HepG2 (cell line): ENCODE data around the gene CPSF7. TPM values are rescaled to one million over a fixed set of nuclear protein-coding genes. Genes with fewer than 3 reads are reported as not detected.
A peak's percentile ranks its signal among the peaks of the same experiment; 100 is the strongest.

Source experiments
- ATAD3A ChIP-seq: sonication (generic); formaldehyde crosslinking; IDR thresholded peaks from 2 replicates; pipeline ENCODE4 v1.4.0; 2020; ENCODE audit warnings: missing genetic modification reagents
- CENPT ChIP-seq: sonication (generic); formaldehyde crosslinking; IDR thresholded peaks from 2 replicates; pipeline ENCODE4 v1.8.0; 2022; ENCODE audit warnings: low read depth, mild to moderate bottlenecking, moderate library complexity, missing genetic modification reagents
- HOMEZ ChIP-seq: IDR thresholded peaks from 2 replicates; pipeline ENCODE4 v1.6.1; 2016; ENCODE audit warnings: low read depth
- MAZ ChIP-seq, 2 experiments: sonication (generic) in 1 of 2; formaldehyde crosslinking in 1 of 2; IDR thresholded peaks; 2 replicates each; pipeline versions ENCODE4 v1.5.0 to v1.6.1; 2012 to 2020; ENCODE audit warnings: low read depth in 2 of 2, mild to moderate bottlenecking in 2 of 2, borderline replicate concordance in 1 of 2, improper control_type of control experiment in 1 of 2, low read length in 1 of 2, missing genetic modification reagents in 1 of 2, moderate library complexity in 1 of 2
- NRL ChIP-seq: sonication (generic); formaldehyde crosslinking; IDR thresholded peaks from 2 replicates; pipeline ENCODE4 v1.5.0; 2020; ENCODE audit warnings: missing genetic modification reagents, mild to moderate bottlenecking, moderate library complexity, borderline replicate concordance
- SIN3A ChIP-seq: IDR thresholded peaks from 2 replicates; pipeline ENCODE4 v1.6.1; 2011; ENCODE audit warnings: low read depth, mild to moderate bottlenecking, control low read depth, low read length, borderline replicate concordance
- SNAPC2 ChIP-seq: sonication (generic); formaldehyde crosslinking; IDR thresholded peaks from 2 replicates; pipeline ENCODE4 v1.8.1; 2022; ENCODE audit warnings: mild to moderate bottlenecking, missing genetic modification reagents
- ZBED4 ChIP-seq: sonication (generic); formaldehyde crosslinking; IDR thresholded peaks from 2 replicates; pipeline ENCODE4 v1.4.0; 2020; ENCODE audit warnings: missing genetic modification reagents, borderline replicate concordance
- ZBTB38 ChIP-seq: sonication (generic); formaldehyde crosslinking; IDR thresholded peaks from 2 replicates; pipeline ENCODE4 v1.5.1; 2020; ENCODE audit warnings: mild to moderate bottlenecking, missing genetic modification reagents
- ZNF10 ChIP-seq: sonication (generic); formaldehyde crosslinking; IDR thresholded peaks from 2 replicates; pipeline ENCODE4 v1.4.0; 2020; ENCODE audit warnings: mild to moderate bottlenecking, low read depth, missing genetic modification reagents, borderline replicate concordance
- ZNF180 ChIP-seq: sonication (generic); formaldehyde crosslinking; IDR thresholded peaks from 2 replicates; pipeline ENCODE4 v1.4.0; 2020; ENCODE audit warnings: low read depth, missing genetic modification reagents, borderline replicate concordance
- ZNF207 ChIP-seq: fragments of 450-650 bp; IDR thresholded peaks from 2 replicates; pipeline ENCODE4 v1.6.1; 2016; ENCODE audit warnings: antibody characterized with exemption, borderline replicate concordance
- ZNF281 ChIP-seq: sonication (generic); formaldehyde crosslinking; IDR thresholded peaks from 2 replicates; pipeline ENCODE4 v1.4.0; 2020; ENCODE audit warnings: missing genetic modification reagents, borderline replicate concordance
- ZNF3 ChIP-seq: IDR thresholded peaks from 2 replicates; pipeline ENCODE4 v1.7.0; 2017; ENCODE audit warnings: inconsistent platforms
- ZNF614 ChIP-seq: IDR thresholded peaks from 2 replicates; pipeline ENCODE4 v1.6.1; 2018; ENCODE audit warnings: missing biosample characterization, missing genetic modification reagents, inconsistent platforms, borderline replicate concordance
- ZNF691 ChIP-seq: sonication (generic); formaldehyde crosslinking; IDR thresholded peaks from 2 replicates; pipeline ENCODE4 v1.4.0; 2020; ENCODE audit warnings: missing genetic modification reagents, low read depth, mild to moderate bottlenecking, borderline replicate concordance
- ZNF761 ChIP-seq: sonication (generic); formaldehyde crosslinking; conservative IDR thresholded peaks from 2 replicates; pipeline ENCODE4 v1.4.0; 2020; ENCODE audit warnings: mild to moderate bottlenecking, missing genetic modification reagents
- ZSCAN12 ChIP-seq: sonication (generic); formaldehyde crosslinking; IDR thresholded peaks from 2 replicates; pipeline ENCODE4 v1.9.0; 2021; ENCODE audit warnings: mild to moderate bottlenecking, missing genetic modification reagents
- polyA plus RNA-seq, 8 experiments: library from polyadenylated mRNA; depleted of rRNA in 3 of 8; stranded (reverse) in 7 of 8; unstranded in 1 of 8; fragments of >200 nt; fragmentation: Illumina TruSeq in 4 of 8; extraction: Trizol in 4 of 8; gene quantifications; 2 replicates each; pipeline versions ENCODE4 v1.2.1 to v1.2.3, GENCODE V29; 2011 to 2016; ENCODE audit warnings: low read depth in 4 of 8, missing spikeins in 1 of 8, mixed read lengths in 1 of 8; ENCODE audit not compliant: insufficient read depth in 1 of 8
- total RNA-seq, 5 experiments: library from RNA; depleted of rRNA; stranded (reverse); fragments of >200 nt; fragmentation: Illumina TruSeq; extraction: Trizol; gene quantifications; 2 replicates each; pipeline ENCODE4 v1.2.3, GENCODE V29; 2016; ENCODE audit warnings: low read depth in 1 of 5

Gene CPSF7
- total and polyA plus RNA-seq, 2 of the 13 experiments (the other 11 are each of a cell fraction or from before 2014, with no cell fraction given) = 34.1 to 36.8 TPM

GRCh38 chr11:61384271-61385242, 45.2 kb downstream of the CPSF7 start (continued):
- no peak for TF ChIP-seq ZBED4 (CRISPR knock-in tag)
- TF ChIP-seq ATAD3A (CRISPR knock-in tag) = no peak
- TF ChIP-seq MAZ (IDR thresholded peaks at IDR 0.05; ENCODE audit: borderline replicate concordance, low read depth, low read length) = no peak
- TF ChIP-seq MAZ (CRISPR knock-in tag; IDR thresholded peaks at IDR 0.05; ENCODE audit: low read depth) = no peak
- 0 out of 2 replicates have a peak, but pooled peaks have one; percentile 40 for TF ChIP-seq CENPT (CRISPR knock-in tag)
- 0 out of 2 replicates have a peak, but pooled peaks have one; percentile 15 for TF ChIP-seq HOMEZ
- 0 out of 2 replicates have a peak, but pooled peaks have one; percentile 39 for TF ChIP-seq ZNF761 (CRISPR knock-in tag)
- TF ChIP-seq SNAPC2 = no peak
- TF ChIP-seq SIN3A = no peak
- no peak for TF ChIP-seq ZNF207
- no peak for TF ChIP-seq ZNF614 (CRISPR knock-in tag)
- TF ChIP-seq ZSCAN12 (CRISPR knock-in tag) = no peak
- TF ChIP-seq ZNF691 = peak; percentile 31; the same call in 1 of the 2 replicates
- TF ChIP-seq ZBTB38 = peak; percentile 68; the same call in 1 of the 2 replicates
- TF ChIP-seq ZNF281 = no peak
- peak; percentile 48; the same call in 1 of the 2 replicates for TF ChIP-seq NRL (CRISPR knock-in tag)
- TF ChIP-seq ZNF3 = no peak
- no peak for TF ChIP-seq ZNF10
- no peak for TF ChIP-seq ZNF180 (CRISPR knock-in tag)
